Vagina (tissue), 2 donors: ENCODE measurements around the gene FAM161A. TPM values are rescaled to one million over a fixed set of nuclear protein-coding genes. Genes with fewer than 3 reads are reported as not detected.
A peak's percentile ranks its signal among the peaks of the same experiment; 100 is the strongest.
"Not testable (repeated sequence)": the region's sequence is repeated elsewhere in the genome, so short reads cannot be mapped to it uniquely, and the experiment has no call there.

Experiments used
- DNase-seq, 2 donors: peaks; one replicate each; pipeline ENCODE4 v3.0.0-alpha.2; 2017; ENCODE audit errors: extremely low spot score in 2 of 2
- H3K27ac ChIP-seq: fragments of 200-600 bp; sonication (generic); one replicate; pipeline ENCODE4 v1.5.1; 2019
- H3K27me3 ChIP-seq: fragments of 200-600 bp; sonication (generic); one replicate; pipeline ENCODE4 v1.5.1; 2019
- H3K36me3 ChIP-seq, 2 donors: fragments of 200-600 bp; sonication (generic); one replicate each; pipeline ENCODE4 v1.5.1; 2017 to 2019
- H3K4me1 ChIP-seq: fragments of 200-600 bp; sonication (generic); one replicate; pipeline ENCODE4 v1.5.1; 2019
- H3K4me3 ChIP-seq, 2 donors: fragments of 200-600 bp; sonication (generic); 1 replicate in 1 of 2; 2 replicates in 1 of 2; pipeline ENCODE4 v1.5.1; 2016 to 2019
- H3K9me3 ChIP-seq: fragments of 200-600 bp; sonication (generic); one replicate; pipeline ENCODE4 v1.5.1; 2019
- CTCF ChIP-seq, 3 experiments: fragments of 450-650 bp in 2 of 3; fragments of 200-600 bp in 1 of 3; sonication (generic) in 1 of 3; IDR thresholded peaks; one replicate each; pipeline ENCODE4 v1.5.1; 2017 to 2019; ENCODE audit warnings: antibody characterized with exemption in 3 of 3, mild to moderate bottlenecking in 2 of 3, moderate library complexity in 2 of 3
- POLR2A ChIP-seq, 2 donors: fragments of 450-650 bp; IDR thresholded peaks; one replicate each; pipeline ENCODE4 v1.6.1; 2017; ENCODE audit warnings: antibody characterized with exemption in 2 of 2, mild to moderate bottlenecking in 2 of 2, moderate library complexity in 2 of 2
- POLR2AphosphoS5 ChIP-seq, 2 donors: sonication (generic); formaldehyde crosslinking; IDR thresholded peaks; one replicate each; pipeline ENCODE4 v1.9.0; 2017; ENCODE audit warnings: antibody characterized with exemption in 2 of 2, mild to moderate bottlenecking in 2 of 2, low read depth in 1 of 2; ENCODE audit not compliant: insufficient read depth in 1 of 2
- intact Hi-C: fragments of 100-400 bp; cut with DNase I; formaldehyde crosslinking; loops from one replicate; pipeline ENCODE4 v1.15.1; 2023
- total RNA-seq: library from RNA; depleted of rRNA; stranded (reverse); fragments of >200 nt; gene quantifications from one replicate; pipeline ENCODE4 v1.2.3, GENCODE V29; 2016

Gene FAM161A
- total RNA-seq, 1 donor from 2014 or later, result 2.5 TPM

GRCh38 chr2:61855318-61855613 is 1.4 kb upstream of the FAM161A start:
- peak overlapping the region; percentile 83 to 84 for H3K4me3 ChIP-seq
- DNase-seq, result no peak
- TF ChIP-seq POLR2A (IDR thresholded peaks at IDR 0.05) (no peak), POLR2AphosphoS5 (IDR thresholded peaks at IDR 0.05; ENCODE audit: insufficient read depth in 1 of 2, low read depth in 1 of 2) (no peak), CTCF (IDR thresholded peaks at IDR 0.05) (no peak)
- H3K27ac ChIP-seq, result peak overlapping the region; percentile 95
- no peaks in the 10 kb centered on the region for H3K36me3 ChIP-seq
- intact Hi-C loops, result no loop called here
- no peaks in the 10 kb centered on the region for H3K27me3 ChIP-seq
- no peaks in the 10 kb centered on the region for H3K9me3 ChIP-seq
- H3K4me1 ChIP-seq, result peaks cover 9% of the 10 kb centered on the region

GRCh38 chr2:61854564-61855317 is 881 bp upstream of the FAM161A start:
- H3K27me3 ChIP-seq, result no peaks in the 10 kb centered on the region
- H3K27ac ChIP-seq, result peak overlapping the region; percentile 95
- no peaks in the 10 kb centered on the region for H3K9me3 ChIP-seq
- intact Hi-C loops, result no loop called here
- DNase-seq, result peak in 1 of 2 donors; percentile 96
- H3K36me3 ChIP-seq, result no peaks in the 10 kb centered on the region
- TF ChIP-seq POLR2AphosphoS5 (IDR thresholded peaks at IDR 0.05; ENCODE audit: insufficient read depth in 1 of 2, low read depth in 1 of 2), result peak in 1 of 2 donors; percentile 16
- TF ChIP-seq POLR2A (IDR thresholded peaks at IDR 0.05), result no peak
- peaks cover 9% of the 10 kb centered on the region for H3K4me1 ChIP-seq
- H3K4me3 ChIP-seq, result peak overlapping the region; percentile 83 to 84

- intact Hi-C loops, result no loop called here
- H3K4me1 ChIP-seq, result peaks cover 9% of the 10 kb centered on the region
- peak overlapping the region; percentile 95 for H3K27ac ChIP-seq
- H3K36me3 ChIP-seq, result no peaks in the 10 kb centered on the region
- TF ChIP-seq POLR2AphosphoS5 (IDR thresholded peaks at IDR 0.05; ENCODE audit: insufficient read depth in 1 of 2, low read depth in 1 of 2) (no peak), POLR2A (IDR thresholded peaks at IDR 0.05) (no peak), CTCF (IDR thresholded peaks at IDR 0.05) (no peak)
- H3K4me3 ChIP-seq, result peak overlapping the region; percentile 83 to 84
- no peaks in the 10 kb centered on the region for H3K9me3 ChIP-seq
- no peak for DNase-seq
- H3K27me3 ChIP-seq, result no peaks in the 10 kb centered on the region
Observed at GRCh38 chr2:61853086-61853846, 594 bp downstream of the FAM161A start.

GRCh38 chr2:61851270-61851669 is 2.6 kb downstream of the FAM161A start:
- H3K27ac ChIP-seq, H3K27me3 ChIP-seq, H3K4me1 ChIP-seq, H3K9me3 ChIP-seq, H3K36me3 ChIP-seq, DNase-seq, intact Hi-C loops, H3K4me3 ChIP-seq: not testable (repeated sequence)

- no peaks in the 10 kb centered on the region for H3K36me3 ChIP-seq
- no peaks in the 10 kb centered on the region for H3K27me3 ChIP-seq
- H3K4me3 ChIP-seq, result no peak overlapping the region
- H3K27ac ChIP-seq, result no peak overlapping the region
- TF ChIP-seq POLR2AphosphoS5 (IDR thresholded peaks at IDR 0.05; ENCODE audit: insufficient read depth in 1 of 2, low read depth in 1 of 2) (no peak), CTCF (IDR thresholded peaks at IDR 0.05) (no peak), POLR2A (IDR thresholded peaks at IDR 0.05) (no peak)
- H3K4me1 ChIP-seq, result no peaks in the 10 kb centered on the region
- H3K9me3 ChIP-seq, result no peaks in the 10 kb centered on the region
- intact Hi-C loops, result no loop called here
- DNase-seq, result no peak
Observed at GRCh38 chr2:61845320-61845719, 8.5 kb downstream of the FAM161A start.

GRCh38 chr2:61841286-61841685 is 12.6 kb downstream of the FAM161A start:
- Histone ChIP-seq H3K36me3 (peaks cover 0 to 5% of the 10 kb centered on the region in 2 donors), H3K4me3 (no peak overlapping the region), H3K27ac (no peak overlapping the region), H3K4me1 (no peaks in the 10 kb centered on the region), H3K9me3 (no peaks in the 10 kb centered on the region), H3K27me3 (no peaks in the 10 kb centered on the region)
- TF ChIP-seq POLR2AphosphoS5 (IDR thresholded peaks at IDR 0.05; ENCODE audit: insufficient read depth in 1 of 2, low read depth in 1 of 2), result no peak
- no peak for TF ChIP-seq POLR2A (IDR thresholded peaks at IDR 0.05)
- no peak for TF ChIP-seq CTCF (IDR thresholded peaks at IDR 0.05)
- no peak for DNase-seq
- intact Hi-C loops, result no loop called here
